Measurements from ENCODE around the gene AMN. TPM values are rescaled to one million over a fixed set of nuclear protein-coding genes. Genes with fewer than 3 reads are reported as not detected.
A peak's percentile ranks its signal among the peaks of the same experiment; 100 is the strongest.

The AMN gene
- total RNA-seq, 2 donors from 2014 or later, result 0.21 to 1.0 TPM

DNA sequence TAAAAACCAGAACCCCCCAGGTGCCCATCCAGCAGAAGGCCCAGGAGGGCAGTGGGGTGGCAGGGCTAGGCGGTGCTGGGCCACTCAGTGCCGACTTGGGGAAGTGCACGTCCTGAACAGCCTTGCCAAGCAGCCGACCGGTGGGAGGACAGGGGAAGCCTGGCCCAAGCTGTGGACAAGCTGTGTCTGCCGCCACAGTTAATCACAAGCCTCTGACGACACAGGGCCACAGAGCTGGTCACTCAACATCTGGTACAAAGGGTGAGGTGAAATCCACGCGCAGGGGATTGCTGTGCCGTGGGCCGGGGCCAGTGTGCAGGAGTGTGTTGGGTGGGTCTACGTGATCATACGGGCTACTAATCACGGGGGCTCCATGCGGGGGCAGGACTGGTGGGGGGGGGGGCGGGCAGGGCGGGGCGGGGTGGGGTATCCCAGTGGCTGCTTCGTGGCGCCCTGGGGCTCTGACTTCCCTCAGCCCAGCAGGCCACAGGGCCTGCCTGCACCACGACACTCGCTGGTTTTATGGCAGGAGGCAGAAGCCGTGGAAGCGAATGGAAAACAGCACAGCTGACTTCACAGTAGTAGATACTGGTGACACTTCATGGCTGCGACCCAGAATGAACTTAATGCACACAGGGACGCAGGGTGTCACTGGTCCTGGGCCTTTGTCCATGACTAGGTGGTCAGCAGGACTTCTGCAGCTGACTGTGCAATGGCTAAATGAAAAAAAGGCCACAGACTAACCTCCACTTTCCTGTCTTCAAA lies 10.2 kb downstream of the AMN start:
- DNase-seq (ENCODE audit: low spot score) (no peak), ATAC-seq (no peak)
- H3K9me3 Mint-ChIP-seq, result no peaks in the 10 kb centered on the region
- no peak overlapping the region for H3K27ac Mint-ChIP-seq
- H3K36me3 Mint-ChIP-seq, result no peaks in the 10 kb centered on the region
- H3K4me1 Mint-ChIP-seq (ENCODE audit: low read depth in 2 of 2), result no peaks in the 10 kb centered on the region
- no peak overlapping the region for H3K4me3 Mint-ChIP-seq
- H3K27me3 Mint-ChIP-seq, result peaks cover 0 to 2% of the 10 kb centered on the region in 2 donors

DNA sequence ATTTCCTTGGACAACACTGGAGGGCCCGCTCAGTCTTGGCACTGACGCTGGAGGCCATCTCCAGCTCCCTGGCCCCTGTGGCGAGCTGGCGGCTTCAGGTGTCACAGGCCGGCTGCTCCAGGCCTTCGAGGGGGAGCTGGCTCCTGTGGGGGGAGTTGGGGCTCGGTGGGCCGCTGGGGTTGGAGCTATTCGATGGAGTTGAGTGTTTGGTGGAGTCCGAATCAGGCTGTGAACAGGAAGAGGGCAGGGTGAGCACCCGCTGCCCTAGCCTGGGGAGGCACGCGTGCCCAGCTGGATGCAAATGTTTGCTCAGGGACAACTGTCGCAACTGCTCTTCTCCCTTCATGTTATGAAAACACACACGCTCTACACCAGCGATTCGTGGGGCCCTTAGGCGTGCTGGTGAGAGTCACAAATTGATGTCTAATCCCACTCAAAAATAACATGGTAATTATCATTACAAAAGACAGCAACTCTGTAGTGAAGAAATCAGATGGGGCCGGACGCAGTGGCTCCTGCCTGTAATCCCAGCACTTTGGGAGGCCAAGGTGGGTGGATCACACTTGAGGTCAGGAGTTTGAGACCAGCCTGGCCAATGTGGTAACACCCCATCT lies 11.3 kb downstream of the AMN start:
- H3K9me3 Mint-ChIP-seq, result no peaks in the 10 kb centered on the region
- no peak for DNase-seq (ENCODE audit: low spot score)
- H3K4me3 Mint-ChIP-seq, result no peak overlapping the region
- H3K4me1 Mint-ChIP-seq (ENCODE audit: low read depth in 2 of 2), result no peaks in the 10 kb centered on the region
- no peaks in the 10 kb centered on the region for H3K36me3 Mint-ChIP-seq
- H3K27me3 Mint-ChIP-seq, result peaks cover 0 to 2% of the 10 kb centered on the region in 2 donors
- no peak overlapping the region for H3K27ac Mint-ChIP-seq
- ATAC-seq, result no peak

DNA sequence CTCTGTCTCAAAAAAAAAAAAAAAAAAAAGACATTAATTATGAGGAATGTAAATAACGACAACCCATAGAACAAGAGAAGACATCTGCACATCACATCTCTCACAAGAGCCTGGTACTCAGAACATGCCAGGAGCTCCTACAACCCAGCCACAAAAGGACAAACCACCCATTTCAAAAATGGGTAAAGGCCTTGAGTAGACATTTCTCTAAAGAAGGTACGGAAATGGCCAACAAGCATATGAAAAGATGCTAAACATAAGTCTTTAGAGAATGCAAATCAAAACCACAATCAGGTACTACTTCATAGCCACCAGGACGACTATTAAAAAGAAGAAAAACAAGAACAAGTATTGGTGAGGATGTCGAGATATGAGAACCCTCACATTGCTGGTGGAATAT lies 13.3 kb downstream of the AMN start:
- Mint-ChIP-seq H3K27me3 (peaks cover 0 to 2% of the 10 kb centered on the region in 2 donors), H3K27ac (no peak overlapping the region), H3K4me3 (no peak overlapping the region), H3K4me1 (ENCODE audit: low read depth in 2 of 2) (no peaks in the 10 kb centered on the region), H3K9me3 (no peaks in the 10 kb centered on the region), H3K36me3 (no peaks in the 10 kb centered on the region)
- no peak for DNase-seq (ENCODE audit: low spot score)
- no peak for ATAC-seq

DNA sequence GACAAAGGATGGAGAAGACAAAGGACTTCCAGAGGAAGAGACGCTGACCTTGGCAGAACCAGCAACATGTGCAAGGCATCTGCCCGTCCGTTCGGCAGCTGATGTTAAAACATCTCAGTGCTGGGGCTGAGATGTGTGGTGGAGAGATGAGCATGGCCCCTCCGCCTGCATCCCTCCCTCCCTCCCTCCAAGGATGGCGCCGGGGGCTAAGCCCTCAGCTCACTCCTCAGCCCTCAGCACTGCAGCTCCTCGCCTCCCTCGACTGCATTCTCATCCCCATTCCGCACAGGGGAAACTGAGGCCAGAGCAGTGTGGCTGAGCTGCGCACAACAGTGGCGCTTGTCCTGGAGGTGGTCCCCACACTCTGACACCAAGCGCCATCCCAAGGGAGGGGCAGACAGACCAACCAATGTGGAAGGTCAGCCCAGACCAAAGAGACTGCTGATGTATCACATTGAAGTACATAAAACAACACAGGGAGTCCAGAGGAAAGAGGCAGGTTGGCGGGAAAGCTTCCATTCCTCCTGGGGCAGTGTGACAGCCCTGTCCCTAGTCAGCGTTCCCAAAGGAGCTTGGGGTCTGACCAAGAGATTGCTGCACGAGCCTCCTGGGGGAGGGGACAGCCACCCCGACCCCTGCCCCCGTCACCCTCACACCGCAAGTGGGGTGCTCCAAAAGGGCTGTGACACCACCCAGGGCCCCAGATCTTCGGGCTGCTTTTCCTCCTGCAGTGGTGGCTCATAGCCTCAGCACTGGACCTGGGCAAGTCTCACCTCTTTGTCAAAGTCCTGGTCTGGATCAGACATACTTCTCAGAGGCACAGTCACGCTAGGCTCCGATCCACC lies 15.1 kb downstream of the AMN start:
- H3K36me3 Mint-ChIP-seq, result no peaks in the 10 kb centered on the region
- no peak overlapping the region for H3K4me3 Mint-ChIP-seq
- H3K27ac Mint-ChIP-seq, result no peak overlapping the region
- ATAC-seq (no peak), DNase-seq (ENCODE audit: low spot score) (no peak)
- H3K4me1 Mint-ChIP-seq (ENCODE audit: low read depth in 2 of 2), result no peaks in the 10 kb centered on the region
- H3K27me3 Mint-ChIP-seq, result peaks cover 0 to 2% of the 10 kb centered on the region in 2 donors
- no peaks in the 10 kb centered on the region for H3K9me3 Mint-ChIP-seq

DNA sequence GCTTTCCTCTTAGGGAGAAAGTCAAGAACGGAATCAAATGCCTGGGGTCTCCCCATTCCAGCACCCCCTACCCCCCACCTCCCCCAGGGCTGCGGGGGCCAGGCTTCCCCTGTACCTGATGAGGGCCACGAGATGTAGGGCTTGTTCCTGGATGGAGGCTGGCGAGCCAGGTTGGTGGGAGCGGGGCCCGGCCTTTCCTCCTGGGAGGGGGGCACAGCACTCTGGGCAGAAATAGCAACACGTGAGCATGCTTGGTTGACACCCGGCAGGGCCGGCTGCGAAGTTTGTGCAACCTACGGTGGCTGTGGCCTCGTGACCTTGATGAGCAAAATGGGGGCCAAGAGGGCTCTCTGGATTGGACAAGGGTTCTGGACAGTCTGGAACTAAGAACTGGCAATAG lies 15.7 kb downstream of the AMN start:
- Mint-ChIP-seq H3K9me3 (no peaks in the 10 kb centered on the region), H3K27ac (no peak overlapping the region), H3K4me3 (no peak overlapping the region), H3K27me3 (peaks cover 0 to 2% of the 10 kb centered on the region in 2 donors), H3K4me1 (ENCODE audit: low read depth in 2 of 2) (no peaks in the 10 kb centered on the region), H3K36me3 (no peaks in the 10 kb centered on the region)
- ATAC-seq (no peak), DNase-seq (ENCODE audit: low spot score) (no peak)

DNA sequence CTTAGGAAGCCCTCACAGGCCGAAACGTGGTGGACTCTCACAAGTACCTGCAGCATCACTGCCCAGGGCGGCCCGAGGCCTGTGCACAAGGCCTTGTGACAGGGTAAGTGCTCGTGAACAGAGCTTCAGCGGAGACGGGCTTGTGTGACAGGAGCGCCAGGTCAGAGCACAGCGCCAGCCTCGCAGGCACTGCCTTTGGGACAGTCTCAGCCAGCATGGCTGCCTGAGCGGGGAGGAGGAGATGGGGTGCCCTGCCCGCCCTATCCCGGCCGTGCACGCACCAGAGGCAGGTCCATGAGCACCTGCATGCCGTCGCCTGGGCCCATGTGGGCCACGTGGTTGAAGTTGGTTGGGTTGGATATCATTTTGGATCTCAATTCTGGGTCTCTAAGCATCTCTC lies 16.9 kb downstream of the AMN start:
- H3K27ac Mint-ChIP-seq, result no peak overlapping the region
- H3K9me3 Mint-ChIP-seq, result no peaks in the 10 kb centered on the region
- H3K4me1 Mint-ChIP-seq (ENCODE audit: low read depth in 2 of 2), result no peaks in the 10 kb centered on the region
- peak in 1 of 2 donors; percentile 4 for ATAC-seq
- no peak for DNase-seq (ENCODE audit: low spot score)
- no peak overlapping the region for H3K4me3 Mint-ChIP-seq
- no peaks in the 10 kb centered on the region for H3K36me3 Mint-ChIP-seq
- H3K27me3 Mint-ChIP-seq, result peaks cover 0 to 2% of the 10 kb centered on the region in 2 donors

DNA sequence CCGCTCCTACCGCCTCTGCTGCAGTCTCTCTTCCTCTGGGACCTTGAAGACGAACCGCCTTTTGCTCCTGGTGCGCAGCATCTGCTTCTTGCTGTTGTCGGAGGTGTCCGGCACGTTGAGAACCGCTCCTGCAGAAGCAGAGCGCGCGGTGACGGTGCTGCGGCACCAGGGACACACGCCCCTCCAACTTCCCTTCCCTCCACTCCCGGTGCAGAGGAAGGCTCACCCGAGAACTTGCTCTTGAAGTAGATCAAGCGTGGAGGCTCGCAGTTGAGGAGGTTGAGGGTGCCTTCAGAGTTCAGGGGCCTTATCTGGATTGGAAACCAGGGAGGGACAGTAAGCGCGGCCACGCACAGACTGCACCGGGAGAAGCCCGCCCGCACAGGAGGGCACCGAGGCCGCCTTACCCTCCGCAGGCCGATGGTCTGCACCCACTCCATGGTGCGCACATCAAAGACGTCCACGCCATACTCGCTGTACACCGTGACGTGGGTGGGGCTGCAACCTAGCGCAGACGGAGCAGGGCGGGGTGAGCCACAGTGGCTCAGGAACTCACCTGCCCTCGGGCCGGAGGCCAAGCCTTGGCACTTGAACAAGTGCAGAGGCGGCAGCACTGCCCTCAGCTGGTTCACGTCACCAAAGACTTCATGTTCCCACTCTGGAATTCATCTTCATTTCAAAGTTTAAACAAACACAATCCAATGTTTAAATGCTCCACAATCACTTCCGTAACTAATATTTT lies 17.5 kb downstream of the AMN start:
- Mint-ChIP-seq H3K4me3 (no peak overlapping the region), H3K27ac (no peak overlapping the region), H3K36me3 (no peaks in the 10 kb centered on the region), H3K4me1 (ENCODE audit: low read depth in 2 of 2) (no peaks in the 10 kb centered on the region), H3K9me3 (no peaks in the 10 kb centered on the region), H3K27me3 (peaks cover 0 to 2% of the 10 kb centered on the region in 2 donors)
- ATAC-seq (no peak), DNase-seq (ENCODE audit: low spot score) (no peak)

DNA sequence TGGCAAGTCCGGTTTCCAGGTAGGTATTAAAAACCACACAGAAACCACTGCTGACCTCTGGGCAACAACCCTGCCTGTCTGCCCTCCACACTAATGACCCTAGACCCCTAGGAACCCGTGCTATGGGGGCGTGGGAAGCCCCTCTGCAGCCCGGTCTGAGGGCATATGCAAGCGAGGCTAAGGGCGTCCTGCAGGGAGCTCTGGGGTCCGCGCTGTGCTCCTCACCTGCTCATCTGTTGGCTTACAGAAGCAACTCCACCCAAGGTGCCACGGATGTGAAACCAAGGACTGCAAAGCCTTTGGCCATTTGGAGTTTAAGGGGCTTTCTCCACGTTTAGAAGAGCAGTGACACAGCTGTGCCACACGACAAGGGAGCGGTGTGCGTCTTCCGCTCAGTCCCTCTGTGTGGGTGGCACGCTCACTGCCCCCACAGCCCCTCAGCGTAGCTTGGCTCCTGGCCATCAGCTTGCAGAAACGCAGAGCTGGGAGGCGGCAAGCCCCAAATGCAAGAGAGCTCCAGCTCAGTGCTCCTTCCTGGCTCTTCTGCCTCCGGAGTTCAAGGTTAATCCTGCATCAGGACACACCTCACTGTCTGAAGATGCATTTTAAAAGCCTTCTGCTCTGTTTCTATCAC lies 18.4 kb downstream of the AMN start:
- Mint-ChIP-seq H3K4me3 (no peak overlapping the region), H3K9me3 (no peaks in the 10 kb centered on the region), H3K4me1 (ENCODE audit: low read depth in 2 of 2) (no peaks in the 10 kb centered on the region), H3K27ac (no peak overlapping the region), H3K36me3 (no peaks in the 10 kb centered on the region), H3K27me3 (peaks cover 0 to 2% of the 10 kb centered on the region in 2 donors)
- no peak for ATAC-seq
- no peak for DNase-seq (ENCODE audit: low spot score)

DNA sequence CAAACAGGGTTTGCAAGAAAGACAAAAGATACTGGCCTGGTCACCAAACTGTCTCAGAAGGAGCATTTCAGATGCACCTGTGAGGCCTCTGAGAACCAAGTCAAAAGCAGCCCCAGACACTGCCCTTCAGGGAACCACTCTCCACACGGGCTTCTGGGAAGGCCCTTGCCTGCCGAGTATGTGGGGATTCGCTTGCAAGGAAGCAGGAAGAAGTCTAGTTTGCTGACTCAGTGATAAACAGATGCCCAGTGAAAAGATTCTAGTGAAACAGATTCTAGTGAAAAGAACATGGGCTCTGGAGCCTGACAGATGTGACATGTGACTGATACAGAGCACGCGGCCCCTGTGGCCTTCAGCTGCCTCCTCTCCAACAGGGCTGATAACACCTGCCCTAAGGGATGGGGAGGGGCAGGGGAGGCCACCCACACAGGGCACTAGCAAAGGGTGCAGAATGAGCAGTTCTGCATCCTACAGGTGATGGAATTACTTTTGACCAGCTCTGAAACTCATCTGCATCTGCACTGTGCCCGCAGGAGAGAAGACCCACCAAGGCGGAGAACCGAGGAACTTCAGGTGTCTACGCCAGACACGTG lies 19.1 kb downstream of the AMN start:
- H3K9me3 Mint-ChIP-seq, result no peaks in the 10 kb centered on the region
- peaks cover 0 to 2% of the 10 kb centered on the region in 2 donors for H3K27me3 Mint-ChIP-seq
- no peak for DNase-seq (ENCODE audit: low spot score)
- no peaks in the 10 kb centered on the region for H3K36me3 Mint-ChIP-seq
- H3K27ac Mint-ChIP-seq, result no peak overlapping the region
- ATAC-seq, result no peak
- H3K4me1 Mint-ChIP-seq (ENCODE audit: low read depth in 2 of 2), result no peaks in the 10 kb centered on the region
- H3K4me3 Mint-ChIP-seq, result no peak overlapping the region

DNA sequence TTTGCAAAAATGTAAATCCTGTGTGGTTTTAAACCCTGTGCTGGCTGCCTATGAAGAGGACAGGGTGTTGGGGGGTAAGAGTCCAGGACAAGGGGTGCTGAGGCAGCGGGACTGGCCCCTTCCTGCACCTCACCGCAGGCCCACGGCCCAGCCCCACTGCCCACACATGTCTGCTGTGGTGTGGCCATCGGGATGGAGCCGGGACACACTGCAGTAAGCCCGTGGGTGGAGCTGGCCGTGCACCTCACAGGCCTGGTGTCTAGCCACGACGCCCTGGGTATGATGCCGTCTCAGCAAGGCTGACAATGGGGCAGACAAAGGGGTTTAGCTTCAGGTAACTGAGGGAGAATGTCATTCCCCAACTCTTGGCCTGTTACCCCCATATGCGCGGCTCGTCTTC lies 19.6 kb downstream of the AMN start:
- Mint-ChIP-seq H3K36me3 (no peaks in the 10 kb centered on the region), H3K27me3 (peaks cover 0 to under 1% of the 10 kb centered on the region in 2 donors), H3K4me1 (ENCODE audit: low read depth in 2 of 2) (no peaks in the 10 kb centered on the region), H3K9me3 (no peaks in the 10 kb centered on the region), H3K4me3 (no peak overlapping the region), H3K27ac (no peak overlapping the region)
- no peak for DNase-seq (ENCODE audit: low spot score)
- no peak for ATAC-seq

DNA sequence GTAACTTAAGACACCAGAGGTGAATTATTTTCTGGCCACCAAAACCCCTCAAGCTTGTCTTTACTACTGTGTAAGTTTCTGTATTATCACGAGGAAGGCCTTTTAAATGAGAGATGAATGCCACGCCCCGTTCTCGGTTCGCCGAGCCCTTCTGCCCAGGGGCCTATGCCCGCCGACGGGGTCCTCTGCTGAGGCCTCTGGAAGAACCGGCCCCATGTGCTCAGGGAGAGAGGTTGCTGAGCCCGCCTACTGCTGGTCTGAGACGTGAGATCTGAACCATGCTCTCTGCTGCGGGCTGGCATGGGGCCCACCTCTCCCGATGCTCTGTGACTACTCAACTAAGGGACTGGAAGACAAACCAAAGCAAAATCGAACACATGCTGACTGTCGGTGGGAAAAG lies 21.0 kb downstream of the AMN start:
- Mint-ChIP-seq H3K4me3 (no peak overlapping the region), H3K9me3 (no peaks in the 10 kb centered on the region), H3K4me1 (ENCODE audit: low read depth in 2 of 2) (peaks cover 0 to 2% of the 10 kb centered on the region in 2 donors), H3K36me3 (no peaks in the 10 kb centered on the region), H3K27me3 (peaks cover 0 to 2% of the 10 kb centered on the region in 2 donors), H3K27ac (no peak overlapping the region)
- DNase-seq (ENCODE audit: low spot score) (no peak), ATAC-seq (no peak)

DNA sequence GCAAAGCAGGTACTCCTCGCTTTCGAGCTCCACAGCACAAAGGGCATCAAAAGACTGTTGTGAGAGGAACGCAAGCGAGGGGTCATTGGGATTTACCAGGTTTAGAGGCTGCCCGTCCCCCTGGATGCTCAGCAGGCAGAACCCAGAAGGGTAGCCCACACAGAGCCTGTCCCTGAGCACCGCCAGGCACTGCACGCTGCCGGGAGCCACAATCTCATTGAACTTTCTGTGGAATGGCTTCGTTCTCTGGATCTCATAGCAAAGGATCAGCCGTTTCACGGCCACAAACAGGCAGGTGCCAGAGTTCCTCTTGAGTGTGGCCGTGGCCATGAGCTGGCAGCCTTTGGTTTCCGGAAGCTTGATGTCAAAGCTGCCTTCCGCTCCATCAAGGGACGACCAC lies 21.5 kb downstream of the AMN start:
- peaks cover 0 to 2% of the 10 kb centered on the region in 2 donors for H3K27me3 Mint-ChIP-seq
- H3K4me3 Mint-ChIP-seq, result no peak overlapping the region
- no peaks in the 10 kb centered on the region for H3K9me3 Mint-ChIP-seq
- no peak overlapping the region for H3K27ac Mint-ChIP-seq
- H3K4me1 Mint-ChIP-seq (ENCODE audit: low read depth in 2 of 2), result peaks cover 3 to 6% of the 10 kb centered on the region in 2 donors
- no peaks in the 10 kb centered on the region for H3K36me3 Mint-ChIP-seq
- DNase-seq (ENCODE audit: low spot score) (no peak), ATAC-seq (no peak)

Measured in natural killer cell treated with Interleukin-12 subunit alpha and Interleukin-12 subunit beta and Interleukin-15 and Interleukin-18, amount 100 ng/mL, for 72 hours (primary cell).